ENCODE measurements around the gene FGF1.

FGF1 gene

DNA sequence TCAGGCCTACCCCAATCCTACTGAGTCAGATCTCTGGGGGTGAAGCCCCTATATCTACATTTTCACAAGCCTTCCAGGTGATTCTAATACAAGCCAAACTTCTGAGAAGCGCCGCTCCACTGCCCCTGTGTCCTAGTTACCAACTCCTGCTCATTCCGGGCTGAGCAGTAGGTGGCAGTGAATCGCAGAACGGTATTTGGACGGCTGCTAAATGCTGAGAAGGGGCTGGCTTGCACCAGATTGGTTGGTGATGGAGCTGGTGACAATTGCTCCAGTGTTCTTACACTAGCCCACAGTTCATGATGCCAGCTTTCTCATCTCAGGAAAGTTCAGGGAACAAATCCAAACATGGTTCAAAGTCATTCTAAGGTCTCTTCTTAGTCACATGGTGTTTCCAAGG lies 31.1 kb upstream of the FGF1 start:
- Histone ChIP-seq H3K27me3 (ENCODE audit: control insufficient read depth, insufficient read depth, low read length) (no peaks in the 10 kb centered on the region), H3K36me3 (ENCODE audit: insufficient read depth, low read length) (no peaks in the 10 kb centered on the region), H3K9me3 (replicated peaks; ENCODE audit: low read length) (no peaks in the 10 kb centered on the region), H3K9ac (ENCODE audit: low read depth, low read length) (no peak overlapping the region), H3K4me1 (ENCODE audit: control insufficient read depth, insufficient read depth, low read length) (peaks cover 18% of the 10 kb centered on the region), H3K4me2 (ENCODE audit: low read length) (no peak overlapping the region), H3K4me3 (ENCODE audit: low read length) (no peak overlapping the region)

DNA sequence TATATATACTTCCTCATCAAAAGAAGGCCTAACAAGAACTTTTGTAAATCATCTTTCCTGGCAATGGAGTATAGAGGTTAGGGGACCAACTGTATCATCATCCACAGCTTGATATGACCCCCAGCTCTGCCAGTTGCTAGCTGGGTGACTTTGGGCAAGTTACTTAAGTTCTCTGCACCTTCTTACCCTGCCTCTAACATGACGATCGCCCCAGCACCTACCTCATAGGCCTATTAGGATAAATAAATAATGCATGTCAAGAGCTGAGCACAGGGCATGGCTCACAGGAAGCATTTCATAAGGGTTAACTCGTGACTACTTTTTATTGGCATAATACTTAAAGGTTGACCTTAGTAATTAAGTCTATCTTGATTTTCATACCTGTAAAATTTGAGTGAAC lies 29.4 kb upstream of the FGF1 start:
- no peak overlapping the region for H3K4me2 ChIP-seq (ENCODE audit: low read length)
- H3K9me3 ChIP-seq (replicated peaks; ENCODE audit: low read length) = no peaks in the 10 kb centered on the region
- H3K9ac ChIP-seq (ENCODE audit: low read depth, low read length) = no peak overlapping the region
- no peak overlapping the region for H3K4me3 ChIP-seq (ENCODE audit: low read length)
- H3K4me1 ChIP-seq (ENCODE audit: control insufficient read depth, insufficient read depth, low read length) = peaks cover 15% of the 10 kb centered on the region
- no peaks in the 10 kb centered on the region for H3K27me3 ChIP-seq (ENCODE audit: control insufficient read depth, insufficient read depth, low read length)
- H3K36me3 ChIP-seq (ENCODE audit: insufficient read depth, low read length) = no peaks in the 10 kb centered on the region

DNA sequence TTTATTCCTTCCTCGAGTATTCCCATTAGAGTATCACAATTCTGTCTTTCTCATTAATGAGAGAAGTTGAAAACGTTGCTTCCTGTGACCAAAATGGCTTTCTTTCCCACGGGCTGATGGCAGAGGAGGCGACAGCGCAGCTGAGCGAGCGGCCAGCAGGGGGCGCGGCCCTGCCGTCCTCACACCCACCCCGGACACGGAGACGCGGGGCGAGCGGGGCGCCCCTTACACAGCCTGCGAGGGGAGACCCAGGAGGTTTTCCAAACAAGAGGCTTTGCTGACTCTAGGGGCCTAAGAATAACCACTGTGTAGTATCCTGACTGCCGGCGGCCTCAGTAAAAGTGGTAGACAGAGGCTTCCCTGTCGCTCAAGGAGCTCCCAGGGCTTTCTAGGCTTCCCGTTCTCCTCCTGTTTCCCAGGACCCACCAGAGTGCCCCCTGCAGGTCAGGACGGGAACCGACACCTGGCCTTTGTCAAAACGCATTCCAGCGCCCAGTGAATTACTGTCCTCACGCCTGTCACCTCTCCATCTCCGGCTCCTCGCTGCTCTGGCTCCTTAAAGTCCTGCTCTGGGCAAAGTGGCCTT lies 27.3 kb upstream of the FGF1 start:
- H3K4me2 ChIP-seq (ENCODE audit: low read length) = peak overlapping the region; percentile 90
- H3K36me3 ChIP-seq (ENCODE audit: insufficient read depth, low read length) = no peaks in the 10 kb centered on the region
- peak overlapping the region; percentile 78 for H3K4me3 ChIP-seq (ENCODE audit: low read length)
- peaks cover 5% of the 10 kb centered on the region for H3K4me1 ChIP-seq (ENCODE audit: control insufficient read depth, insufficient read depth, low read length)
- no peaks in the 10 kb centered on the region for H3K27me3 ChIP-seq (ENCODE audit: control insufficient read depth, insufficient read depth, low read length)
- peak overlapping the region; percentile 81 for H3K9ac ChIP-seq (ENCODE audit: low read depth, low read length)
- no peaks in the 10 kb centered on the region for H3K9me3 ChIP-seq (replicated peaks; ENCODE audit: low read length)

DNA sequence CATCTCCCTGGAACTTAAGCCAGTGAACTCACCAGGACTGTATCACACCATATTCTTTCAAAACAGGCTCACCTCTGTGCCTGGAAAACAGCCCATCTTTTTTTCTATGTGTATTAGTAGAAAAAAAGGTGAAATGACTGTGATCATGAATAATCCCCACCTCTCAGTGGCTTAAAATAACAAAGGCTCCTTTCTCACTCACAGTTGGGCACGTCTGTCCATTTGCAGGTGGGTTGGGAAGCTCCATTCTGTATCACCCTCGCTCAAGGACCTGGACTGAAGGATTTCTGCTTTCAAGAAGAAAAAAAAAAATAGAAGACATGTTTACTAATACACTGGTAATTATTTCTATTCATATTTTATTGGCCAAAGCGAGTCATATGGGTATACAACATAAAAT lies 17.3 kb upstream of the FGF1 start:
- H3K27me3 ChIP-seq (ENCODE audit: control insufficient read depth, insufficient read depth, low read length) = no peaks in the 10 kb centered on the region
- H3K9me3 ChIP-seq (replicated peaks; ENCODE audit: low read length) = no peaks in the 10 kb centered on the region
- no peaks in the 10 kb centered on the region for H3K36me3 ChIP-seq (ENCODE audit: insufficient read depth, low read length)
- peaks cover 9% of the 10 kb centered on the region for H3K4me1 ChIP-seq (ENCODE audit: control insufficient read depth, insufficient read depth, low read length)
- no peak overlapping the region for H3K4me3 ChIP-seq (ENCODE audit: low read length)
- no peak overlapping the region for H3K4me2 ChIP-seq (ENCODE audit: low read length)
- H3K9ac ChIP-seq (ENCODE audit: low read depth, low read length) = no peak overlapping the region

DNA sequence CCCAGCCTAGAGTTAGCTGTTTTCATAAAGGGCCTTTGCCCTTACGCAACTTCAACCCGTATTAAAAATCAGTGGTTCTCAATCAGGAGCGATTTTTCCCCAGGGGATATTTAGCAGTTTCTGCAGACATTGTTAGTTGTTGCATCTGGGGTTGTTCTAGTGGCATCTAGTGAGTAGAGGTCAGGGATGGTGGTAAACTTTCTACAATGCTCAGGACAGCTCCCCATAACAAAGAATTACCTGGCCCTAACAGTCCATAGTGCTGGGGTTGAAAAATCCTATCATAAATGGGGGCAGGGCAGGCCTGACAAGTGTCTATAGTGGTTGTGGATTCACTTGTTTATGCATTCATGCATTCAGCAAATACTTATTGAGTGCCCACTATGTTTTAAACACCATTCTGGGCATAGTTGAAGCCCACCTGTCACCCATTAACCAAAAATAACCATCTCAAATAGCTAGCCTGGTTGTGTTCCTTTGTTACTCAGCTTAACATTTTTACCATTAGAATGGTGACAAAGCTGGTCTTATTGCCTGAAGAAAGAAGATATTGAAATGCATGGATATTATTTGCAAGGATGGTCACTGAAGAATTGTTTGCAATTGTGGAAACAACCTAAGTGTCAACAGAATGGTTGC lies 15.9 kb upstream of the FGF1 start:
- Histone ChIP-seq H3K9me3 (replicated peaks; ENCODE audit: low read length) (no peaks in the 10 kb centered on the region), H3K9ac (ENCODE audit: low read depth, low read length) (no peak overlapping the region), H3K27me3 (ENCODE audit: control insufficient read depth, insufficient read depth, low read length) (no peaks in the 10 kb centered on the region), H3K36me3 (ENCODE audit: insufficient read depth, low read length) (no peaks in the 10 kb centered on the region), H3K4me1 (ENCODE audit: control insufficient read depth, insufficient read depth, low read length) (peaks cover 22% of the 10 kb centered on the region), H3K4me2 (ENCODE audit: low read length) (no peak overlapping the region), H3K4me3 (ENCODE audit: low read length) (no peak overlapping the region)

DNA sequence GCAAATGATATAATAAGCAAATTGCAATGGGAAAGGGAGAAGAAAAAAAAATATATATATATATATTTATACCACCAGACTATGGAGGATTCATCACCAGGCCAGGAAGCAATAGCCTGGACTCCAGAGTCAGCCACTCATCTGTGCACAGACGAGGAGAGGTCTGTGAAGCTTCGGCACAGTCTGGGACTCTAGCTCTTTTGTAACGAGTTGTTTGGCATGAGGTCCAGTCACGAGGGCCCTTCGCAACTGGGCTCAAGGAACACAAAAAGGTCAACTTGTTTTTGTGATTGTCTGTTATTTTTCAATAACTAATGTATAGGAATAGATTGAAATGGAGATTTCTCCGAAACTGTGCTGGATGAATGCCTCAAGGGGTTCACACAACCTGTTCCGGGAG lies 14.7 kb upstream of the FGF1 start:
- Histone ChIP-seq H3K27me3 (ENCODE audit: control insufficient read depth, insufficient read depth, low read length) (no peaks in the 10 kb centered on the region), H3K9ac (ENCODE audit: low read depth, low read length) (no peak overlapping the region), H3K4me3 (ENCODE audit: low read length) (no peak overlapping the region), H3K4me2 (ENCODE audit: low read length) (no peak overlapping the region), H3K9me3 (replicated peaks; ENCODE audit: low read length) (no peaks in the 10 kb centered on the region), H3K4me1 (ENCODE audit: control insufficient read depth, insufficient read depth, low read length) (peaks cover 24% of the 10 kb centered on the region), H3K36me3 (ENCODE audit: insufficient read depth, low read length) (no peaks in the 10 kb centered on the region)

DNA sequence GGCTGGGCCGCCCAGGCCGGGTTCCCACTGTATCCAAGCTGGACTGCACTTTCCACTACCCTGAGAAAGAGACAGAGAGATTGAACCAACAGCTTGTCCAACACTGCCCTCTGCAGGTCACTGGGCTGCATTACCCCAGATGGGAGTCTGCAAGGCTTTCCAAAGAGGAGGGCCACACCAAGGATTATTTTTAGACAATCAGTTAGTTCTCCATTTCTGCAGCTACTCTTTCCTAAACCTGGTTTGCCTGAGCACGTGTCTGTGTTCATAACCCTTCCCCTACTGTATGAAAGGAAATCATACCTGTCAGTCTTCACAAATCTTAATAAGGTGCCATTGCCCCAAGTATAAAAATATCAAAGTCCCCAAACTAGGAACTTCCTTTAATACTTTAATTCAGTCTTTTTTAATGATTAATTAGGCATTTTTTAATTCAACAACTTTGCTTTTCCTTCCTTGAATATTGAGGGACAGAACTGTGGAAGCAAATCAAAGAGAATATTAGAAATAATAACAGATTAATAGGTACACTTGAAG lies 13.4 kb upstream of the FGF1 start:
- H3K4me3 ChIP-seq (ENCODE audit: low read length) = no peak overlapping the region
- no peaks in the 10 kb centered on the region for H3K36me3 ChIP-seq (ENCODE audit: insufficient read depth, low read length)
- H3K4me2 ChIP-seq (ENCODE audit: low read length) = no peak overlapping the region
- H3K4me1 ChIP-seq (ENCODE audit: control insufficient read depth, insufficient read depth, low read length) = peaks cover 24% of the 10 kb centered on the region
- H3K27me3 ChIP-seq (ENCODE audit: control insufficient read depth, insufficient read depth, low read length) = no peaks in the 10 kb centered on the region
- no peaks in the 10 kb centered on the region for H3K9me3 ChIP-seq (replicated peaks; ENCODE audit: low read length)
- H3K9ac ChIP-seq (ENCODE audit: low read depth, low read length) = no peak overlapping the region

DNA sequence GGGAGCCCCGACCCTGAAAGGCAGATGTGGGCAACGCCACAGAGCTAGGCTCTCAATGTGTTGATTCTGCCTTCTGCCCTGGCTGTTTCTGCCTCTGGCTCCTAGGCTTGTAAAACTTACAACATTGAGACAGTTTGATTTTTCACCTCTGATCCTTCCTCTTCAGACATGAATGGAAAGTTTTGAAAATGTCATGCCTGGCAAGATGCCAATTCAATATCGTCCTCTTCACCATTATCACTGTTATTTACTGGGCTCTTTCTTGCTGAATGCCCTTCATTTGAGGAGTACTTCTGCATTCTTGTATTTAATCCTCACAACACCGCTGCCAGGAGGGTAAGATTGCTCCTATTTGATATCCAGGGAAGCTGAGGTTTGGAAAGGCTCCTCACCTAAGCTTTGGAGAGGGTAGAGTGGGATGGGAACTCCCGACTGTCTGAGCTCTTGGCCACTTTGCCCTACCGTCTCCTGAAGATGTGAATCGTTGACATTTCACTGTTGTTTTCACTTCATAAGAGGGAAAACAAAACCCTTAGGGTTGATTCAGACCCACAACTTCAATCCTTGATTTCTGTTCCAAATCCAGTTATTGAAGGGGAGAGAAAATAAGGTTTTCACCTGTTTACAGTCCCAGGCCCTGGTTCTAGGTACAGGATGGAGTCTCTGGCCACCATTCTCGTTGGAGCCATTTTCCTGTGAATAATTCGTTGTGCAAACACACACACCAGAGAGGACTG lies 12.7 kb upstream of the FGF1 start:
- H3K4me1 ChIP-seq (ENCODE audit: control insufficient read depth, insufficient read depth, low read length) = peaks cover 24% of the 10 kb centered on the region
- no peak overlapping the region for H3K9ac ChIP-seq (ENCODE audit: low read depth, low read length)
- H3K27me3 ChIP-seq (ENCODE audit: control insufficient read depth, insufficient read depth, low read length) = no peaks in the 10 kb centered on the region

DNA sequence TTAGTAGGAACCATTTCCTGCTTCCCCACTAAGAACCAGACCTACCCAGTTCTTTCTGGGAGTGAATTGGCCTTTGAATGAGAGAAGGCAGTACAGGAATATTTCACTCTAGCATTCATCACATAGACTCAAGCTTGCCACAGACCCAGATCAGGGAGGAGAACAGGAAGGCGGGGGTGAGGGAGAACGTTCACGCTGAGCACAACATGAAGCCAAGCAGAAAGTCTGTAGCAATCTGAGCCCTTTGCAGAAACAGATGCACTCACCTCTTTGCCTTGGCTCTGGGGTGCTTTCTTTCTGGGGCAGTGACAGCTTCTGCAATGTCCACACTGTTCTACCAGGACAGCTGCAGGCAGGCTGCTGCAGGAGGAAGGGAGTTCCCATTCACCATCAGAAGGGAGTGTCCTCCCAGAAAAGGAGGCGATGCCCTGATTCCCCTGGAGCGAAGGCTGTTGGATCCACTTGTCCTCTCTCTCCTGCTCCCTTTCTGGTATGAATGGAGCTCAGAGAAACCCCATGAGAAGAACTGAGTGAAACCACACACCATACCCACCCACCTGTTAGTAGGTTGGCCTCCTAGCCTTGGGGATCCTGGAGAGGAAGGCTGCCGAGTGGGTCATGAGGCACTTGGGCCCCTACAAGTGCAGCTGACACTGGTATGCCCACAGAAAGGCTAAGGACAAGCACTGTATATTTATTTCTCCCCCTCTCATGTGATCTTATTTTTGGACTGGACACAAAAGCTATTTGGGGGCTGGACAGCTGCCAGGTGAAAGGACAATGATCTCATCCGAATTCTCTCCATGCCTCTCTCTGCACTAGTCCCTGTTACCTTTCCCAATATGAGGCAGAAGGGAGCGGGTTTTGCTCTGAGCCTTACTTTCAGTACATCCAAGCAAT lies 11.7 kb upstream of the FGF1 start:
- Histone ChIP-seq H3K4me3 (ENCODE audit: low read length) (peak overlapping the region; percentile 48), H3K4me2 (ENCODE audit: low read length) (peak overlapping the region; percentile 76), H3K36me3 (ENCODE audit: insufficient read depth, low read length) (no peaks in the 10 kb centered on the region), H3K9ac (ENCODE audit: low read depth, low read length) (peak overlapping the region; percentile 45), H3K27me3 (ENCODE audit: control insufficient read depth, insufficient read depth, low read length) (no peaks in the 10 kb centered on the region), H3K9me3 (replicated peaks; ENCODE audit: low read length) (no peaks in the 10 kb centered on the region), H3K4me1 (ENCODE audit: control insufficient read depth, insufficient read depth, low read length) (peaks cover 24% of the 10 kb centered on the region)

More for the DNA sequence above, 12.7 kb upstream of the FGF1 start:
- Histone ChIP-seq H3K9me3 (replicated peaks; ENCODE audit: low read length) (no peaks in the 10 kb centered on the region), H3K4me3 (ENCODE audit: low read length) (no peak overlapping the region), H3K4me2 (ENCODE audit: low read length) (no peak overlapping the region), H3K36me3 (ENCODE audit: insufficient read depth, low read length) (no peaks in the 10 kb centered on the region)

DNA sequence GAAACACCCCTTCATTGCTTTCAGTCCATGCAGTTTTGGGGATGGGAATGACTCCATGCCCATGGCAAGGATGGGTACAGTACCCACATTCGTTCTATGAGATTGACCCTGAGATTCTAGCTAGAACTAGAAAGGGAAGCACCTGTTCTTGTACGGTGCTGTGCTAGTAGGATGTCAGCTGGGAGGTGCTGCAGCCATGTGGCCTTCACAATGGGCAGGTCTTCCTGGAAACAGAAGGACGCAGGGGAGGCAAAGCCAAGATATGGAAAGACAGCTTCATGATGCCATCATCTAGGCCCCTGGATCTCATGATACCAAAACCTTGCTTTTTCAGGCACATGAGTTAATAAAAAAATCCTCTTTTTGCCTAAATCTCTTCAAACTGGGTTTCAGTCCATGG lies 10.5 kb upstream of the FGF1 start:
- H3K9me3 ChIP-seq (replicated peaks; ENCODE audit: low read length) = no peaks in the 10 kb centered on the region
- H3K4me3 ChIP-seq (ENCODE audit: low read length) = no peak overlapping the region

More for the DNA sequence above, 10.5 kb upstream of the FGF1 start:
- Histone ChIP-seq H3K27me3 (ENCODE audit: control insufficient read depth, insufficient read depth, low read length) (no peaks in the 10 kb centered on the region), H3K36me3 (ENCODE audit: insufficient read depth, low read length) (no peaks in the 10 kb centered on the region), H3K4me1 (ENCODE audit: control insufficient read depth, insufficient read depth, low read length) (peaks cover 24% of the 10 kb centered on the region), H3K9ac (ENCODE audit: low read depth, low read length) (no peak overlapping the region), H3K4me2 (ENCODE audit: low read length) (no peak overlapping the region)
